ENCODE data around the gene S100A2. TPM values are rescaled to one million over a fixed set of nuclear protein-coding genes. Genes with fewer than 3 reads are reported as not detected.
A peak's percentile ranks its signal among the peaks of the same experiment; 100 is the strongest.

S100A2 gene
- total and polyA plus RNA-seq, 2 experiments from 2014 or later, result 0.66 to 0.89 TPM

- Mint-ChIP-seq H3K36me3 (ENCODE audit: low read depth) (no peaks in the 10 kb centered on the region; the same call in 1 of the 3 replicates), H3K27ac (no peak overlapping the region), H3K9me3 (peaks cover 23% of the 10 kb centered on the region; the same call in 2 of the 3 replicates), H3K4me3 (no peak overlapping the region), H3K27me3 (ENCODE audit: insufficient read depth, low read depth, poor library complexity) (peaks cover 4% of the 10 kb centered on the region), H3K4me1 (peaks cover 13% of the 10 kb centered on the region)
- no peak overlapping the region for H3K27ac ChIP-seq (ENCODE audit: low read depth)
- no peaks in the 10 kb centered on the region for H3K9me2 ChIP-seq (ENCODE audit: insufficient read depth)
- H3K36me3 ChIP-seq (ENCODE audit: insufficient read depth), result no peaks in the 10 kb centered on the region
- H2AFZ ChIP-seq, result peak overlapping the region; percentile 14; the same call in 1 of the 2 replicates
- DNase-seq (ENCODE audit: low spot score) (no peak), ATAC-seq (no peak)
- H3K4me3 ChIP-seq, result no peak overlapping the region
- no peaks in the 10 kb centered on the region for H4K20me1 ChIP-seq (replicated peaks; ENCODE audit: insufficient read depth)
- H3F3A ChIP-seq (replicated peaks; ENCODE audit: low read depth), result no peaks in the 10 kb centered on the region
- H3K79me2 ChIP-seq (replicated peaks; ENCODE audit: insufficient read depth), result no peaks in the 10 kb centered on the region
- no peak overlapping the region for H3K4me2 ChIP-seq
- H3K4me1 ChIP-seq (ENCODE audit: insufficient read depth), result peaks cover 6% of the 10 kb centered on the region; the same call in 1 of the 2 replicates
- TF ChIP-seq ZNF114 (CRISPR knock-in tag; IDR thresholded peaks at IDR 0.05), result no peak
- TF ChIP-seq ZNF331 (CRISPR knock-in tag; IDR thresholded peaks at IDR 0.05; ENCODE audit: low read depth), result no peak
- no peak for TF ChIP-seq STAT1 (IDR thresholded peaks at IDR 0.05; ENCODE audit: unreplicated experiment)
- TF ChIP-seq REST (IDR thresholded peaks at IDR 0.05; ENCODE audit: unreplicated experiment), result no peak
- no peak for TF ChIP-seq EZH2phosphoT487 (IDR thresholded peaks at IDR 0.05; ENCODE audit: unreplicated experiment)
- no peak for TF ChIP-seq ETS1 (IDR thresholded peaks at IDR 0.05)
- TF ChIP-seq CTCF (conservative IDR thresholded peaks at IDR 0.05; ENCODE audit: low read depth in 2 of 2), result no peak
- no peak for TF ChIP-seq ZNF462 (CRISPR knock-in tag; IDR thresholded peaks at IDR 0.05)
- no peak for TF ChIP-seq EZH2 (IDR thresholded peaks at IDR 0.05; ENCODE audit: low read depth, unreplicated experiment)
- TF ChIP-seq JUNB (IDR thresholded peaks at IDR 0.05; ENCODE audit: unreplicated experiment), result no peak
- TF ChIP-seq NANOG (IDR thresholded peaks at IDR 0.05; ENCODE audit: borderline replicate concordance), result no peak
- TF ChIP-seq POLR2AphosphoS5 (IDR thresholded peaks at IDR 0.05; ENCODE audit: low read depth), result no peak
- no peak for TF ChIP-seq CREB1 (CRISPR knock-in tag; IDR thresholded peaks at IDR 0.05; ENCODE audit: low read depth)
- H3K27me3 ChIP-seq (ENCODE audit: insufficient read depth), result no peaks in the 10 kb centered on the region
Measured at GRCh38 chr1:153577138-153577537, 11.5 kb upstream of the S100A2 start.

Data from GM23338 (cell line).